ENCODE measurements around the gene NTSR1. TPM values are rescaled to one million over a fixed set of nuclear protein-coding genes. Genes with fewer than 3 reads are reported as not detected.

Gene NTSR1
- polyA plus RNA-seq, 1 donor from 2014 or later: 0.05 TPM

- Histone ChIP-seq H3K79me2 (replicated peaks; ENCODE audit: insufficient read depth, low read length) (no peaks in the 10 kb centered on the region), H3K9ac (ENCODE audit: low read length) (no peak overlapping the region), H3K36me3 (ENCODE audit: insufficient read depth, low read length) (no peaks in the 10 kb centered on the region), H3K9me3 (ENCODE audit: low read length) (no peaks in the 10 kb centered on the region), H3K4me3 (ENCODE audit: low read length) (no peak overlapping the region), H3K27ac (ENCODE audit: low read length) (no peak overlapping the region), H3K9me2 (ENCODE audit: insufficient read depth, low read length) (no peaks in the 10 kb centered on the region), H2AFZ (ENCODE audit: low read depth, low read length) (no peak overlapping the region), H4K20me1 (ENCODE audit: insufficient read depth) (no peaks in the 10 kb centered on the region), H3K27me3 (ENCODE audit: insufficient read depth, low read depth, low read length) (peaks cover 34% of the 10 kb centered on the region), H3K4me2 (ENCODE audit: low read length) (no peak overlapping the region), H3F3A (ENCODE audit: insufficient read depth, low read length, poor library complexity, severe bottlenecking) (no peaks in the 10 kb centered on the region)
- no peak for TF ChIP-seq SMC3 (conservative IDR thresholded peaks at IDR 0.05; ENCODE audit: poor library complexity)
- TF ChIP-seq TAF1 (IDR thresholded peaks at IDR 0.05; ENCODE audit: low read depth): no peak
- TF ChIP-seq REST (IDR thresholded peaks at IDR 0.05; ENCODE audit: borderline replicate concordance): no peak
- no peak for TF ChIP-seq CTCF (IDR thresholded peaks at IDR 0.05; ENCODE audit: poor library complexity, severe bottlenecking)
- no peak for TF ChIP-seq RAD21 (conservative IDR thresholded peaks at IDR 0.05)
- no peak for TF ChIP-seq EP300 (conservative IDR thresholded peaks at IDR 0.05; ENCODE audit: poor library complexity, severe bottlenecking)
- TF ChIP-seq EZH2 (IDR thresholded peaks at IDR 0.05; ENCODE audit: borderline replicate concordance, insufficient read depth, low read length, poor library complexity, severe bottlenecking): no peak
- TF ChIP-seq MXI1 (conservative IDR thresholded peaks at IDR 0.05; ENCODE audit: poor library complexity, severe bottlenecking): no peak
- TF ChIP-seq POLR2AphosphoS5 (IDR thresholded peaks at IDR 0.05): no peak
Observed at GRCh38 chr20:62709537-62709905, 885 bp downstream of the NTSR1 start.

GRCh38 chr20:62710221-62710885 is 1.7 kb downstream of the NTSR1 start:
- H3K79me2 ChIP-seq (replicated peaks; ENCODE audit: insufficient read depth, low read length): no peaks in the 10 kb centered on the region
- H3F3A ChIP-seq (ENCODE audit: insufficient read depth, low read length, poor library complexity, severe bottlenecking): no peaks in the 10 kb centered on the region
- no peak overlapping the region for H2AFZ ChIP-seq (ENCODE audit: low read depth, low read length)
- no peaks in the 10 kb centered on the region for H4K20me1 ChIP-seq (ENCODE audit: insufficient read depth)
- H3K4me3 ChIP-seq (ENCODE audit: low read length): no peak overlapping the region
- TF ChIP-seq REST (IDR thresholded peaks at IDR 0.05; ENCODE audit: borderline replicate concordance) (no peak), SMC3 (conservative IDR thresholded peaks at IDR 0.05; ENCODE audit: poor library complexity) (no peak)
- no peaks in the 10 kb centered on the region for H3K9me3 ChIP-seq (ENCODE audit: low read length)
- no peak overlapping the region for H3K27ac ChIP-seq (ENCODE audit: low read length)
- H3K36me3 ChIP-seq (ENCODE audit: insufficient read depth, low read length): no peaks in the 10 kb centered on the region
- peaks cover 34% of the 10 kb centered on the region for H3K27me3 ChIP-seq (ENCODE audit: insufficient read depth, low read depth, low read length)
- H3K9me2 ChIP-seq (ENCODE audit: insufficient read depth, low read length): no peaks in the 10 kb centered on the region
- no peak overlapping the region for H3K4me2 ChIP-seq (ENCODE audit: low read length)
- H3K9ac ChIP-seq (ENCODE audit: low read length): no peak overlapping the region

Data from neural cell (in vitro differentiated cells).